Right atrium auricular region (tissue), 2 donors: ENCODE data around the gene HADHA. TPM values are rescaled to one million over a fixed set of nuclear protein-coding genes. Genes with fewer than 3 reads are reported as not detected.
A peak's percentile ranks its signal among the peaks of the same experiment; 100 is the strongest.

Source experiments
- DNase-seq: peaks from one replicate; pipeline ENCODE4 v3.0.0-alpha.2; 2019; ENCODE audit warnings: low spot score
- H3K27ac ChIP-seq, 2 donors: fragments of 200-600 bp; sonication (generic); 1 replicate in 1 of 2; 2 replicates in 1 of 2; pipeline ENCODE4 v1.5.1; 2016 to 2019
- H3K27me3 ChIP-seq, 2 donors: fragments of 200-600 bp; sonication (generic); one replicate each; pipeline versions ENCODE4 v1.5.1 to v1.6.0; 2017 to 2019
- H3K36me3 ChIP-seq: fragments of 200-600 bp; sonication (generic); one replicate; pipeline ENCODE4 v1.5.1; 2016
- H3K4me1 ChIP-seq, 2 donors: fragments of 200-600 bp; sonication (generic); one replicate each; pipeline versions ENCODE4 v1.5.1 to v1.6.0; 2017 to 2019
- H3K4me3 ChIP-seq, 2 donors: fragments of 200-600 bp; sonication (generic); 1 replicate in 1 of 2; 2 replicates in 1 of 2; pipeline ENCODE4 v1.5.1; 2017 to 2019; ENCODE audit warnings: mild to moderate bottlenecking in 1 of 2, moderate library complexity in 1 of 2
- H3K9me3 ChIP-seq, 2 donors: fragments of 200-600 bp; sonication (generic); one replicate each; pipeline ENCODE4 v1.5.1; 2019
- total RNA-seq, 2 donors: library from RNA; depleted of rRNA; stranded (reverse); fragments of >200 nt; gene quantifications; one replicate each; pipeline ENCODE4 v1.1.0, GENCODE V29; 2016
- TF ChIP-seq, protein P1 (sequence below), 2 donors: fragments of 200-600 bp; sonication (generic); IDR thresholded peaks; one replicate each; pipeline ENCODE4 v1.5.1; 2019; ENCODE audit warnings: antibody characterized with exemption in 2 of 2

The HADHA gene
- total RNA-seq, 2 donors from 2014 or later: 333 to 364 TPM

DNA sequence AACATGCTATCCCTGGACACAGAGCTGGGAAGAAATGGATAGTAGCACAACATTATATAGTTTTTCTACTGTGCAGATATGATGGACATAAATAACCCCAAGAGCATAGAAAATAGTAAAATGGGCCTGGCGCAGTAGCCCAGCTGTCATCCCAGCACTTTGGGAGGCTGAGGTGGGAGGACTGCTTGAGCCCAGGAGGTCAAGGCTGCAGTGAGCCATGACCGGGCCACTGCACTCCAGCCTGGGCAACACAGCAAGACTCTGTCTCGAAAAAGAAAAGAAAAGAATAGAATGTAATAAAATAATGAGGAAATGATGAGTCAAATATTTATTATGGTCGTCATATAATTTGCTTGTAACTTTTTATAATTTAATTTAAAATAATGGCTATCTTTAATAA is 79.0 kb downstream of the HADHA start:
- Histone ChIP-seq H3K9me3 (no peaks in the 10 kb centered on the region), H3K4me3 (no peak overlapping the region), H3K36me3 (no peaks in the 10 kb centered on the region), H3K27me3 (no peaks in the 10 kb centered on the region), H3K27ac (no peak overlapping the region), H3K4me1 (no peaks in the 10 kb centered on the region)
- DNase-seq: no peak
- TF ChIP-seq, protein P1, sequence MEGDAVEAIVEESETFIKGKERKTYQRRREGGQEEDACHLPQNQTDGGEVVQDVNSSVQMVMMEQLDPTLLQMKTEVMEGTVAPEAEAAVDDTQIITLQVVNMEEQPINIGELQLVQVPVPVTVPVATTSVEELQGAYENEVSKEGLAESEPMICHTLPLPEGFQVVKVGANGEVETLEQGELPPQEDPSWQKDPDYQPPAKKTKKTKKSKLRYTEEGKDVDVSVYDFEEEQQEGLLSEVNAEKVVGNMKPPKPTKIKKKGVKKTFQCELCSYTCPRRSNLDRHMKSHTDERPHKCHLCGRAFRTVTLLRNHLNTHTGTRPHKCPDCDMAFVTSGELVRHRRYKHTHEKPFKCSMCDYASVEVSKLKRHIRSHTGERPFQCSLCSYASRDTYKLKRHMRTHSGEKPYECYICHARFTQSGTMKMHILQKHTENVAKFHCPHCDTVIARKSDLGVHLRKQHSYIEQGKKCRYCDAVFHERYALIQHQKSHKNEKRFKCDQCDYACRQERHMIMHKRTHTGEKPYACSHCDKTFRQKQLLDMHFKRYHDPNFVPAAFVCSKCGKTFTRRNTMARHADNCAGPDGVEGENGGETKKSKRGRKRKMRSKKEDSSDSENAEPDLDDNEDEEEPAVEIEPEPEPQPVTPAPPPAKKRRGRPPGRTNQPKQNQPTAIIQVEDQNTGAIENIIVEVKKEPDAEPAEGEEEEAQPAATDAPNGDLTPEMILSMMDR (IDR thresholded peaks at IDR 0.05): no peak

DNA sequence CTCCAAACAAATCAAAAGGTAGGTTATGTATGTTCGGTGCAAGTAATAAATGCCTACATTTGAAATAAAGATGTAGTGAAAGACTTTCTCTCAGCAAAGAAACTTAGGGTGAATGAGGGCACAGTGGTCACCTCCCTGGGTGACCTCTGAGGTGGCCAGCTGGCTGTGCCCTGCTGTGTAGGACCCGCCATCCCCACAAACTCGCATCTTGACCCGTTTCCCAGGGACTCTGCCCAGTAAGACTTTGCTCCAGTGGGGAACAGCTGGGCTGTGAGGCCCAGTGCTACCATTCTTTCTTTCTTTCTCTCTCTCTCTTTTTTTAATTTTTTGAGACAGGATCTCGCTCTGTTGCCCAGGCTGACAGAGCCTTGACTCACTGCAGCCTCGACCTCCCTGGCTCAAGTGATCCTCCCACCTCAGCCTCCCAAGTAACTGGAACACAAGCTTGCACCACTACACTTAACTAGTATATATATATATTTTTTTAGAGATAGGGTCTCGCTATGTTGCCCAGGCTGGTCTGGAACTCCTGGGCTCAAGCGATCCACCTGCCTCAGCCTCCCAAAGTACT is 79.7 kb downstream of the HADHA start:
- TF ChIP-seq, protein P1 (IDR thresholded peaks at IDR 0.05): no peak

DNA sequence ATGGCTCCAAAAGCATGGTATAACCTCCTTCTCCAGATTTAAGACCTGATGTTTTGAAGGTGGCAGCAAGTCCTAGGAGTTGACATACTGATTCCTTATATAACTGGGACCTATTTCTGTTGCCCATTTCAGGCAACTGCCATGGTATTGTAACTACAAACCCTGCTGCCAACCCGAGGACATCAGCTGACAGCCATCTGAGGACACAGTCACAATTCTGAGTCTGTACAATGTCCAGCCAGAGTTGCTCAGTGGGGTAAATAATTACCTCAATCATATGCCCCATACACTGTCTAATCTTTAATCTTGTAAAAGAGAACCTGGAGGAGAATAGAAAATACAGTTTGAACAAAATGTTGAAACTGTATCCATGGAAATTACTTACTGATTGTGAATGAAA is 80.2 kb downstream of the HADHA start:
- Histone ChIP-seq H3K4me3 (no peak overlapping the region), H3K27ac (peak overlapping the region; percentile 59 to 65), H3K4me1 (no peaks in the 10 kb centered on the region), H3K9me3 (no peaks in the 10 kb centered on the region), H3K36me3 (no peaks in the 10 kb centered on the region), H3K27me3 (no peaks in the 10 kb centered on the region)
- no peak for DNase-seq
- TF ChIP-seq, protein P1 (IDR thresholded peaks at IDR 0.05): no peak

More for the DNA sequence above, 79.7 kb downstream of the HADHA start:
- Histone ChIP-seq H3K4me3 (no peak overlapping the region), H3K4me1 (no peaks in the 10 kb centered on the region), H3K9me3 (no peaks in the 10 kb centered on the region), H3K27ac (peak overlapping the region; percentile 59 to 65), H3K36me3 (no peaks in the 10 kb centered on the region), H3K27me3 (no peaks in the 10 kb centered on the region)
- no peak for DNase-seq

DNA sequence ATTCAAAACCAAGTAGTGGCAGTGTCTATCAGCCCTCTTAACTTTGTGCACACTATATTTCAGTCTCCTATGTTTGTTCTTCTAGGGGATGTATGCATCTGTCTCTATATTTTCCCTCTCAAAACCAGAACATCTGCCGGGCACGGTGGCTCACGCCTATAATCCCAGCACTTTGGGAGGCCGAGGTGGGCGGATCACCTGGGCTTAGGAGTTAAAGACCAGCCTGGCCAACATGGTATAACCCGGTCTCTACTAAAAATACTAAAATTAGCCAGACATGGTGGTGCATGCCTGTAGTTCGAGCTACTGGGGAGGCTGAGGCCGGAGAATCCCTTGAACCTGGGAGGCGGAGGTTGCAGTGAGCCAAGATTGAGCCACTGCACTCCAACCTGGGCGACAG is 81.5 kb downstream of the HADHA start:
- Histone ChIP-seq H3K4me1 (no peaks in the 10 kb centered on the region), H3K36me3 (no peaks in the 10 kb centered on the region), H3K27me3 (no peaks in the 10 kb centered on the region), H3K4me3 (no peak overlapping the region), H3K27ac (no peak overlapping the region), H3K9me3 (no peaks in the 10 kb centered on the region)
- DNase-seq: no peak
- TF ChIP-seq, protein P1 (IDR thresholded peaks at IDR 0.05): no peak

DNA sequence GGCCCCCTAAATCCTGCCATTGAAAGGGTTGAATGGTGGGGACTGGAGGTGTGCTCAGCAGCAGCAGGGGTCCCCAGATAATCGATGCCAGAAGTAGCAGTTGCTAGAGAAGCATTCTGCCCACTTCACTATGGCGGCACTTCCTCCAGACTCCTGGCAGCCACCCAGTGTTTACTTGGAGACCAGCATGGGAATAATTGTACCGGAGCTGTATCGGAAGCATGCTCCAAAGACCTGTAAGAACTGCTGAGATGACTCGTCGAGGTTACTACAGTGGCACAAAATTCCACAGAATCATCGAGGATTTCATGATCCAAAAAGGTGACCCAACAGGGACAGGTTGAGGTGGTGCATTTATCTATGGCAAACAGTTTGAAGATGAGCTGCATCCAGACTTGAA is 82.5 kb downstream of the HADHA start:
- DNase-seq: no peak
- Histone ChIP-seq H3K4me3 (no peak overlapping the region), H3K4me1 (no peaks in the 10 kb centered on the region), H3K9me3 (no peaks in the 10 kb centered on the region), H3K36me3 (no peaks in the 10 kb centered on the region), H3K27me3 (no peaks in the 10 kb centered on the region), H3K27ac (no peak overlapping the region)
- TF ChIP-seq, protein P1 (IDR thresholded peaks at IDR 0.05): no peak

DNA sequence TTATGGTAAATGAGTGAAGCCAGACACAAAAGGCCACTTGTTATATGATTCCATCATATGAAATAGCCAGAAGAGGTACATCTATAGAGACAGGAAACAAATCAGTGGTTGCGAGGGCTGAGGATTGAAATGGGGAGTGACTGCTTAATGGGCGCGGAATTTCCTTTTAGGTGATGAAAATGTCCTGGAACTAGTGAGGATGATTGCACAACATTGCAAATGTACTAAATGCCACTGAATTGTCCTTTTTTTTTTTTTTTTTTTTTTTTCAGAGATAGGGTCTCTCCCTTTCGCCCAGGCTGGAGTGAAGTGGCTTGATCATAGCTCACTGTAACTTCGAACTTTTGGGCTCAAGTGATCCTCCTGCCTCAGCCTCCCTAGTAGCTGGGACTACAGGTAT is 86.9 kb downstream of the HADHA start:
- H3K9me3 ChIP-seq: peaks cover 0 to 5% of the 10 kb centered on the region in 2 donors
- H3K4me1 ChIP-seq: no peaks in the 10 kb centered on the region
- H3K27me3 ChIP-seq: no peaks in the 10 kb centered on the region
- TF ChIP-seq, protein P1 (IDR thresholded peaks at IDR 0.05): no peak
- H3K36me3 ChIP-seq: no peaks in the 10 kb centered on the region
- no peak overlapping the region for H3K4me3 ChIP-seq
- H3K27ac ChIP-seq: no peak overlapping the region
- DNase-seq: no peak
